Astrocyte (in vitro differentiated cells and primary cell): ENCODE results near the gene ATP6V0B. TPM values are rescaled to one million over a fixed set of nuclear protein-coding genes. Genes with fewer than 3 reads are reported as not detected.

ENCODE experiments used
- DNase-seq: peaks from one replicate; pipeline ENCODE4 v3.0.0-alpha.2; 2010; ENCODE audit warnings: low read depth
- FAIRE-seq: peaks from 2 replicates; lab custom pipeline; 2011; peaks lifted over from hg19 to GRCh38; lab: Jason Lieb, UNC
- H2AFZ ChIP-seq: 2 replicates; pipeline ENCODE4 v1.6.0; 2012; ENCODE audit warnings: low read depth, low read length, inconsistent platforms
- H3K27ac ChIP-seq: 2 replicates; pipeline ENCODE4 v1.5.1; 2011; ENCODE audit warnings: low read depth, low read length, inconsistent platforms
- H3K27me3 ChIP-seq: 2 replicates; pipeline ENCODE4 v1.6.0; 2011; ENCODE audit warnings: low read length, inconsistent platforms; ENCODE audit not compliant: insufficient read depth
- H3K36me3 ChIP-seq: 2 replicates; pipeline ENCODE4 v1.5.1; 2011; ENCODE audit warnings: low read length, inconsistent platforms; ENCODE audit not compliant: insufficient read depth
- H3K4me1 ChIP-seq: 2 replicates; pipeline ENCODE4 v1.5.1; 2011; ENCODE audit warnings: low read length, inconsistent platforms; ENCODE audit not compliant: insufficient read depth
- H3K4me2 ChIP-seq: 2 replicates; pipeline ENCODE4 v1.6.0; 2012; ENCODE audit warnings: low read length, inconsistent platforms
- H3K4me3 ChIP-seq: 2 replicates; pipeline ENCODE4 v1.5.1; 2011; ENCODE audit warnings: low read depth, mild to moderate bottlenecking, low read length, inconsistent platforms; ENCODE audit not compliant: insufficient read depth
- H3K79me2 ChIP-seq: 2 replicates; pipeline ENCODE4 v1.6.0; 2012; ENCODE audit warnings: mild to moderate bottlenecking, low read length, inconsistent platforms; ENCODE audit not compliant: insufficient read depth
- H3K9ac ChIP-seq: 2 replicates; pipeline ENCODE4 v1.6.0; 2012; ENCODE audit warnings: mild to moderate bottlenecking, low read length, inconsistent platforms
- H3K9me3 ChIP-seq: 2 replicates; pipeline ENCODE4 v1.5.1; 2012; ENCODE audit warnings: low read depth, mild to moderate bottlenecking, low read length, inconsistent platforms; ENCODE audit not compliant: insufficient read depth
- H4K20me1 ChIP-seq: 2 replicates; pipeline ENCODE4 v1.6.0; 2012; ENCODE audit warnings: low read length, inconsistent platforms; ENCODE audit not compliant: insufficient read depth
- H3K27ac Mint-ChIP-seq: one replicate; pipeline ENCODE4 v1.8.0; 2021; ENCODE audit warnings: mild to moderate bottlenecking, mixed read lengths; ENCODE audit not compliant: unreplicated experiment
- H3K27me3 Mint-ChIP-seq: one replicate; pipeline ENCODE4 v1.8.0; 2021; ENCODE audit warnings: low read depth, mixed read lengths; ENCODE audit not compliant: unreplicated experiment
- H3K36me3 Mint-ChIP-seq: one replicate; pipeline ENCODE4 v1.8.0; 2021; ENCODE audit warnings: low read depth, mixed read lengths; ENCODE audit not compliant: unreplicated experiment
- H3K4me1 Mint-ChIP-seq: one replicate; pipeline ENCODE4 v1.8.0; 2021; ENCODE audit warnings: low read depth, mixed read lengths; ENCODE audit not compliant: unreplicated experiment
- H3K4me3 Mint-ChIP-seq: one replicate; pipeline ENCODE4 v1.8.0; 2021; ENCODE audit warnings: mild to moderate bottlenecking, moderate library complexity, mixed read lengths; ENCODE audit not compliant: unreplicated experiment
- H3K9me3 Mint-ChIP-seq: one replicate; pipeline ENCODE4 v1.8.0; 2021; ENCODE audit warnings: mild to moderate bottlenecking, mixed read lengths; ENCODE audit not compliant: unreplicated experiment
- CTCF ChIP-seq: IDR thresholded peaks from 2 replicates; pipeline ENCODE4 v1.5.1; 2011; ENCODE audit warnings: low read depth, mild to moderate bottlenecking, inconsistent platforms, low read length, moderate library complexity; ENCODE audit not compliant: insufficient read depth
- EZH2 ChIP-seq: IDR thresholded peaks from 2 replicates; pipeline ENCODE4 v1.6.1; 2012; ENCODE audit warnings: mild to moderate bottlenecking, low read length, inconsistent platforms; ENCODE audit not compliant: insufficient read depth
- total RNA-seq: library from RNA; stranded (reverse); gene quantifications from 2 replicates; pipeline ENCODE4 v1.2.1, GENCODE V29; 2021

Gene ATP6V0B
- total RNA-seq, 1 donor from 2014 or later = 175 TPM

GRCh38 chr1:44014365-44015104, 39.8 kb downstream of the ATP6V0B start:
- Mint-ChIP-seq H3K4me1 (peaks cover 5% of the 10 kb centered on the region), H3K27me3 (no peaks in the 10 kb centered on the region), H3K36me3 (peaks cover 4% of the 10 kb centered on the region), H3K4me3 (no peak overlapping the region), H3K27ac (no peak overlapping the region), H3K9me3 (no peaks in the 10 kb centered on the region)
- DNase-seq (no peak), FAIRE-seq (no peak)
- Histone ChIP-seq H3K4me1 (no peaks in the 10 kb centered on the region), H2AFZ (no peak overlapping the region), H4K20me1 (no peaks in the 10 kb centered on the region), H3K27me3 (no peaks in the 10 kb centered on the region), H3K9ac (no peak overlapping the region), H3K36me3 (no peaks in the 10 kb centered on the region), H3K27ac (no peak overlapping the region), H3K4me3 (no peak overlapping the region), H3K9me3 (no peaks in the 10 kb centered on the region), H3K79me2 (no peaks in the 10 kb centered on the region), H3K4me2 (no peak overlapping the region)
- TF ChIP-seq CTCF (no peak), EZH2 (no peak)

- Histone ChIP-seq H3K79me2 (no peaks in the 10 kb centered on the region), H3K27ac (no peak overlapping the region), H3K4me3 (no peak overlapping the region), H2AFZ (no peak overlapping the region), H3K36me3 (no peaks in the 10 kb centered on the region), H4K20me1 (no peaks in the 10 kb centered on the region), H3K9ac (no peak overlapping the region), H3K4me2 (no peak overlapping the region), H3K9me3 (no peaks in the 10 kb centered on the region), H3K4me1 (no peaks in the 10 kb centered on the region), H3K27me3 (no peaks in the 10 kb centered on the region)
- Mint-ChIP-seq H3K27me3 (no peaks in the 10 kb centered on the region), H3K27ac (no peak overlapping the region), H3K4me1 (peaks cover 5% of the 10 kb centered on the region), H3K36me3 (peaks cover 2% of the 10 kb centered on the region), H3K9me3 (no peaks in the 10 kb centered on the region), H3K4me3 (no peak overlapping the region)
- TF ChIP-seq CTCF (no peak), EZH2 (no peak)
- FAIRE-seq (no peak), DNase-seq (no peak)
These were observed 40.4 kb downstream of the ATP6V0B start for GRCh38 chr1:44015206-44015605.

GRCh38 chr1:44016041-44016889, 41.5 kb downstream of the ATP6V0B start:
- Histone ChIP-seq H3K4me3 (no peak overlapping the region), H4K20me1 (no peaks in the 10 kb centered on the region), H3K27me3 (no peaks in the 10 kb centered on the region), H3K79me2 (no peaks in the 10 kb centered on the region), H3K4me2 (peak overlapping the region; percentile 64), H3K36me3 (no peaks in the 10 kb centered on the region), H3K27ac (no peak overlapping the region), H3K9me3 (no peaks in the 10 kb centered on the region), H2AFZ (no peak overlapping the region), H3K4me1 (no peaks in the 10 kb centered on the region), H3K9ac (no peak overlapping the region)
- peaks cover 5% of the 10 kb centered on the region for H3K4me1 Mint-ChIP-seq
- TF ChIP-seq CTCF (no peak), EZH2 (no peak)
- DNase-seq (no peak), FAIRE-seq (no peak)
- no peak overlapping the region for H3K27ac Mint-ChIP-seq
- no peak overlapping the region for H3K4me3 Mint-ChIP-seq
- H3K9me3 Mint-ChIP-seq = no peaks in the 10 kb centered on the region
- H3K36me3 Mint-ChIP-seq = peaks cover 6% of the 10 kb centered on the region
- H3K27me3 Mint-ChIP-seq = no peaks in the 10 kb centered on the region
